HEK293T (cell line): Measurements from ENCODE around the gene EIF2D.

Experiments
- BHLHE40 ChIP-seq: fragments of 450-650 bp; IDR thresholded peaks from 2 replicates; pipeline ENCODE4 v1.6.1; 2016; ENCODE audit warnings: mild to moderate bottlenecking, moderate library complexity, borderline replicate concordance
- CTBP1 ChIP-seq: fragments of 450-650 bp; IDR thresholded peaks from 2 replicates; pipeline ENCODE4 v1.6.1; 2016; ENCODE audit warnings: borderline replicate concordance
- ELF4 ChIP-seq: fragments of 450-650 bp; IDR thresholded peaks from 2 replicates; pipeline ENCODE4 v1.6.1; 2017; ENCODE audit warnings: antibody characterized with exemption
- FOXA1 ChIP-seq: fragments of 450-650 bp; IDR thresholded peaks from 2 replicates; pipeline ENCODE4 v1.6.1; 2016; ENCODE audit warnings: mild to moderate bottlenecking
- FOXK2 ChIP-seq: fragments of 450-650 bp; IDR thresholded peaks from 2 replicates; pipeline ENCODE4 v1.6.1; 2016; ENCODE audit warnings: mild to moderate bottlenecking
- FOXM1 ChIP-seq: fragments of 450-650 bp; IDR thresholded peaks from 2 replicates; pipeline ENCODE4 v1.6.1; 2017; ENCODE audit warnings: mild to moderate bottlenecking, borderline replicate concordance
- L3MBTL2 ChIP-seq: fragments of 450-650 bp; conservative IDR thresholded peaks from 2 replicates; pipeline ENCODE4 v1.6.1; 2016; ENCODE audit warnings: mild to moderate bottlenecking
- NFRKB ChIP-seq: fragments of 450-650 bp; IDR thresholded peaks from 2 replicates; pipeline ENCODE4 v1.6.1; 2016; ENCODE audit warnings: mild to moderate bottlenecking, moderate library complexity
- SP1 ChIP-seq: fragments of 450-650 bp; IDR thresholded peaks from 2 replicates; pipeline ENCODE4 v1.6.1; 2017
- SUZ12 ChIP-seq: fragments of 450-650 bp; IDR thresholded peaks from 2 replicates; pipeline ENCODE4 v1.6.1; 2016; ENCODE audit warnings: mild to moderate bottlenecking

DNA sequence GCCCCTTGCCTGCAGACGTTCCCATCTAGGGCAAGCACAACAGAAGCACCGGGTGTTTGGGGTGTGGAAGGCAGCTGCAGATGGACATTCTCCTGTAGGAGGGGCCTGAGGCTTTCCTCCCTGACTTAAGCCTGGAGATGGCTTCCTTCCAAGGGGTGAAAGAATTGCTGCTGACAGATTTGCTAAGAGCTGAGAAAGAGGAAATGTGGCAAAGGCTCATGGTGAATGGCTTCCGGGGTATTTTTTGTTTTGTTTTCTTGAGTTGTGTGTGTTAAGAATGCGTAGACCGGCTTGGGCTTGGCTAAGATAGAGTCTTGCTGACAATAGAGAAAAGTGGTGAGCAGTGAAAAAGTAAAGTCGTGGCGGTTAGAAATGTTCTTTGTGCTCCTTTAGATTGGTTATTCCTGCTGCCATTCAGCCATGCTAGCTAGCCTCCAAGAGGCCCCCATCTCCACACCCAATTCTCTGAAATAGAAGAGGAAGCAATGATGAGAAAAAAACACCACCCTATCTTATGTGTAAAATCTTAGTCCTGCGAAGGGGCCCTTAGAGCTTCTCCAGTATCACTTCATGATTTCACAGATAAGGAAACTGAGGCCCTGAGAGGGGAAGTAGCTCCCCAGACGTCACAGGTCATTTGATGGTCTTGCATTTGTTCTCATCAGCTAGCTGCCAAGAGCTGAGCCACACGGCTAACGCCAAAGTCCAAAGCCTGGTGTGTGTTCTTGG, 36.9 kb downstream of the EIF2D start:
- TF ChIP-seq ELF4 (no peak), SUZ12 (no peak), SP1 (no peak), NFRKB (no peak), FOXK2 (no peak), FOXA1 (no peak), L3MBTL2 (no peak), FOXM1 (no peak), CTBP1 (no peak), BHLHE40 (no peak)
